Naive thymus-derived CD8-positive, alpha-beta T cell (primary cell): ENCODE measurements around the gene SEMA6D. TPM values are rescaled to one million over a fixed set of nuclear protein-coding genes. Genes with fewer than 3 reads are reported as not detected.
"Not testable (repeated sequence)": the region's sequence is repeated elsewhere in the genome, so short reads cannot be mapped to it uniquely, and the experiment has no call there.

Source experiments
- ATAC-seq, 2 donors: fragments of 150-1000 bp; cut with Tn5 transposase in 1 of 2; sonication (Bioruptor Pico), chemical (Tn5 transposase) in 1 of 2; 1 replicate in 1 of 2; 2 replicates in 1 of 2; pipeline ENCODE4 v1.10.0; 2021; ENCODE audit warnings: mild to moderate bottlenecking in 2 of 2, moderate library complexity in 2 of 2
- POLR2A ChIA-PET: fragments of 350-600 bp; sonication (Branson Sonifier 250); formaldehyde crosslinking; loops from one replicate; lab custom pipeline; 2021; ENCODE audit warnings: antibody characterized with exemption; lab: Charles Lee
- DNase-seq, 10 donors: peaks; one replicate each; pipeline versions ENCODE4 v3.0.0 to v3.0.0-alpha.2; 2020 to 2022
- H3K27ac Mint-ChIP-seq, 10 donors: one replicate each; pipeline ENCODE4 v1.8.0; 2020 to 2022; ENCODE audit warnings: mild to moderate bottlenecking in 10 of 10, mixed read lengths in 10 of 10, moderate library complexity in 4 of 10, inconsistent platforms in 1 of 10
- H3K27me3 Mint-ChIP-seq, 5 donors: one replicate each; pipeline ENCODE4 v1.8.0; 2021 to 2022; ENCODE audit warnings: mixed read lengths in 5 of 5
- H3K36me3 Mint-ChIP-seq, 3 donors: one replicate each; pipeline ENCODE4 v1.8.0; 2020 to 2022; ENCODE audit warnings: mixed read lengths in 3 of 3, mild to moderate bottlenecking in 2 of 3, inconsistent platforms in 1 of 3
- H3K4me1 Mint-ChIP-seq, 4 donors: one replicate each; pipeline ENCODE4 v1.8.0; 2021 to 2022; ENCODE audit warnings: mixed read lengths in 4 of 4
- H3K4me3 Mint-ChIP-seq, 10 donors: one replicate each; pipeline ENCODE4 v1.8.0; 2020 to 2022; ENCODE audit warnings: mild to moderate bottlenecking in 10 of 10, mixed read lengths in 10 of 10, moderate library complexity in 6 of 10, inconsistent platforms in 1 of 10
- H3K9me3 Mint-ChIP-seq, 9 donors: one replicate each; pipeline ENCODE4 v1.8.0; 2020 to 2022; ENCODE audit warnings: mixed read lengths in 9 of 9, mild to moderate bottlenecking in 3 of 9, inconsistent platforms in 1 of 9, moderate library complexity in 1 of 9
- polyA plus RNA-seq, 3 donors: library from polyadenylated mRNA; unstranded; fragments of 300-500 nt; fragmentation: Illumina TruSeq; gene quantifications; one replicate each; pipeline ENCODE4 v1.2.3, GENCODE V29; 2021
- total RNA-seq, 8 experiments: library from RNA in 2 of 8; stranded (reverse) in 2 of 8; gene quantifications; one replicate each; pipeline ENCODE4 v1.2.3 and lab custom pipeline; 2021 to 2026

The SEMA6D gene
- total and polyA plus RNA-seq, 5 experiments from 2014 or later = not detected

DNA sequence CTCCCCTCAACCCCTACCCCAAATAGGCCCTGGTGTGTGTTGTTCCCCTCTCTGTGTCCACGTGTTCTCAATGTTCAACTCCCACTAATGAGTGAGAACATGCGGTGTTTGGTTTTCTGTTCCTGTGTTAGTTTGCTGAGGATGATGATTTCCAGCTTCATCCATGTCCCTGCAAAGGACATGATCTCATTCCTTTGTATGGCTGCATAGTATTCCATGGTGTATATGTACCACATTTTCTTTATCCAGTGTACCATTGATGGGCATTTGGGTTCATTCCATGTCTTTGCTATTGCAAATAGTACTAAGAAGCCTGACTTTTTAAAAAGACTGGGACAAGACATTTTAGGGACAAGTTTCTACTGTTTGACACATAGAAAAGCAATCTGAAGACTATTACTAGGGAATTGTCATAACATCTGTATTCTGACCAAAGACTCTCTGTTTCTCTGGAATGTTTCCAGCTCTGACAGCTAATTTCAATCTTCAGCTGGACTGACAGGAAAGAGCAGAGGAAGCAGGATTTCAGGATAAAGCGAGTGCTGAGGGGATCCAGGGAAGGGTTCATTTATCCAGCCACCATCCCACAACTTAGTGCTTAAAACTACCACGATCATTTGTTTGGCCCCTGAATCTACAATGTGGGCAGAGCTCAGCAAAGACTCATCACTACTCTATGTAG lies 21.0 kb downstream of the SEMA6D start:
- ATAC-seq, H3K27ac Mint-ChIP-seq, DNase-seq, H3K4me3 Mint-ChIP-seq, H3K27me3 Mint-ChIP-seq, POLR2A ChIA-PET, H3K9me3 Mint-ChIP-seq, H3K4me1 Mint-ChIP-seq, H3K36me3 Mint-ChIP-seq: not testable (repeated sequence)

GRCh38 chr15:47741082-47741481 lies 23.8 kb downstream of the SEMA6D start:
- Mint-ChIP-seq H3K4me3 (no peak overlapping the region), H3K27me3 (peaks cover 0 to 9% (median 4%) of the 10 kb centered on the region in 5 donors), H3K4me1 (no peaks in the 10 kb centered on the region), H3K27ac (no peak overlapping the region), H3K9me3 (peaks cover 0 to 2% (median 0%) of the 10 kb centered on the region in 9 donors), H3K36me3 (no peaks in the 10 kb centered on the region)
- DNase-seq (no peak), ATAC-seq (no peak)
- POLR2A ChIA-PET = no interaction called here

GRCh38 chr15:47741907-47742306 lies 24.6 kb downstream of the SEMA6D start:
- peaks cover 0 to 9% (median 4%) of the 10 kb centered on the region in 5 donors for H3K27me3 Mint-ChIP-seq
- POLR2A ChIA-PET = no interaction called here
- DNase-seq (no peak), ATAC-seq (no peak)
- H3K27ac Mint-ChIP-seq = no peak overlapping the region
- no peaks in the 10 kb centered on the region for H3K36me3 Mint-ChIP-seq
- H3K4me3 Mint-ChIP-seq = no peak overlapping the region
- no peaks in the 10 kb centered on the region for H3K4me1 Mint-ChIP-seq
- H3K9me3 Mint-ChIP-seq = peaks cover 0 to 2% (median 0%) of the 10 kb centered on the region in 9 donors

DNA sequence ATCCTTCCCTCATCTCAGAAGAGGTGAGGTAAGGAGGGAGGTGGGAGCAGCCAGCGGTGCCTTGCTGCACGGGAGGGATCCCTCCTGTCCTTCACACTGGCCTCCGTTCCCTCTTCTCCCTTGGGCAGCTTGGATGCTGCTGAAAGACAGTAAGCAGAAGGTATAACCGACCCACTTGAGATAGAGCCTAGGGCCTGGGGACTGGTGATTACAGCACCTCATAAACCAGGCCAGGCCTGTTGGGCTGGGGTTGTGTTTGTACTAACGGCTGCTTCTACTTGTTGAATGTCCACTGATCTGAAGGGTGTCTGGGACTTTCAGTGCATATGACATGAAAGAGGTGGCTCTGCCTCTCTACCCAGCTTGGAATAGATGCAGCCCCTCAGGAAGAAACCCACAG lies 25.0 kb downstream of the SEMA6D start:
- peaks cover 0 to 9% (median 4%) of the 10 kb centered on the region in 5 donors for H3K27me3 Mint-ChIP-seq
- no peaks in the 10 kb centered on the region for H3K4me1 Mint-ChIP-seq
- no peak overlapping the region for H3K4me3 Mint-ChIP-seq
- POLR2A ChIA-PET = no interaction called here
- H3K9me3 Mint-ChIP-seq = peaks cover 0 to 2% (median 0%) of the 10 kb centered on the region in 9 donors
- no peaks in the 10 kb centered on the region for H3K36me3 Mint-ChIP-seq
- H3K27ac Mint-ChIP-seq = no peak overlapping the region
- ATAC-seq (no peak), DNase-seq (no peak)

- POLR2A ChIA-PET = no interaction called here
- Mint-ChIP-seq H3K4me1 (no peaks in the 10 kb centered on the region), H3K9me3 (peaks cover 0 to 2% (median 0%) of the 10 kb centered on the region in 9 donors), H3K4me3 (no peak overlapping the region), H3K27me3 (peaks cover 0 to 9% (median 4%) of the 10 kb centered on the region in 5 donors), H3K27ac (no peak overlapping the region), H3K36me3 (no peaks in the 10 kb centered on the region)
- no peak for DNase-seq
- ATAC-seq = no peak
Measured at GRCh38 chr15:47742742-47743141, 25.4 kb downstream of the SEMA6D start.

GRCh38 chr15:47743385-47743784 lies 26.1 kb downstream of the SEMA6D start:
- Mint-ChIP-seq H3K27me3 (peaks cover 0 to 6% (median 2%) of the 10 kb centered on the region in 5 donors), H3K36me3 (no peaks in the 10 kb centered on the region)
- no peak for ATAC-seq

DNA sequence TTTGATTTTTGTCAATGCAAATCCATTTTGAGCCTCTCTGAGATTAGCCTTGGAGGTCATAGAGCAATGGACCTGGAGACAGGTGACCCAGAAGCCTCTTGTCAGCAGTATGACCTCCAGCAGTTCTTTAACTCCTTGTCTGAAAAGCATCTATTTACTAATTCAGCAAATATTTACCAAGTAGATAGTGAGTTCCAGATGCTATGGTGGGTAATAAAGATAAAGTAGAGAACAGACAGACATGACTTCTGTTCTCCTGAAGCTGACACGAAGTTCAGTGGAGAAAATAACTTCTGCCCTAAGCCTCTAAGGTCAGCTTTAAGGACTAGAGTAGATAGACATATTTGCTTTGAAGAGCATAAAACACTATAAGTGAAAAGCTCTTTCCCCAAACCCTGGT lies 26.6 kb downstream of the SEMA6D start:
- ATAC-seq = no peak
- no peak for DNase-seq
- no peak overlapping the region for H3K4me3 Mint-ChIP-seq
- H3K27ac Mint-ChIP-seq = no peak overlapping the region
- H3K9me3 Mint-ChIP-seq = peaks cover 0 to 2% (median 0%) of the 10 kb centered on the region in 9 donors
- peaks cover 0 to 6% (median 2%) of the 10 kb centered on the region in 5 donors for H3K27me3 Mint-ChIP-seq
- H3K4me1 Mint-ChIP-seq = no peaks in the 10 kb centered on the region
- H3K36me3 Mint-ChIP-seq = no peaks in the 10 kb centered on the region
- POLR2A ChIA-PET = no interaction called here

More at GRCh38 chr15:47743385-47743784, 26.1 kb downstream of the SEMA6D start:
- POLR2A ChIA-PET = no interaction called here
- DNase-seq = no peak
- Mint-ChIP-seq H3K4me1 (no peaks in the 10 kb centered on the region), H3K4me3 (no peak overlapping the region), H3K27ac (no peak overlapping the region), H3K9me3 (peaks cover 0 to 2% (median 0%) of the 10 kb centered on the region in 9 donors)

DNA sequence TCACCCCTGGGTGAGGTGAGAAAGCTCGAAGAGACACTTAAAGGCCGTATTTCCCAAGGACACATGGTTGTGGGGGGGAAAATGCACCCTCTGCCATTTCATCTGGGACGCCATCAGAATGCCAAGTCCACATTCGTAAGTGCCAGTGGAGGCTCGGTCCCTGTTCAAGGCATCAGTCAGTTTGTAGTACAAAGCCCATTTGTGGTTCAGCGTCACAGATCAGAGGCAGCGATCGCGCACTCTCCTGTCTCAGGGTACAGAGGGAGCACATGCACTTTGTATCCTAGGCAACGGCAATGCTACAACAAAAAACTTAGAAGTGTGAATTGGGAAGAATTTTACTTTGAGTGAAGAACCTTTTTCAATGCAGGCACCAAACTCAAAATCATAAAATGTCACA lies 27.2 kb downstream of the SEMA6D start:
- Mint-ChIP-seq H3K27me3 (peaks cover 0 to 4% (median 0%) of the 10 kb centered on the region in 5 donors), H3K4me1 (no peaks in the 10 kb centered on the region), H3K27ac (no peak overlapping the region), H3K9me3 (peaks cover 0 to 2% (median 0%) of the 10 kb centered on the region in 9 donors), H3K4me3 (no peak overlapping the region), H3K36me3 (no peaks in the 10 kb centered on the region)
- POLR2A ChIA-PET = no interaction called here
- no peak for DNase-seq
- no peak for ATAC-seq

DNA sequence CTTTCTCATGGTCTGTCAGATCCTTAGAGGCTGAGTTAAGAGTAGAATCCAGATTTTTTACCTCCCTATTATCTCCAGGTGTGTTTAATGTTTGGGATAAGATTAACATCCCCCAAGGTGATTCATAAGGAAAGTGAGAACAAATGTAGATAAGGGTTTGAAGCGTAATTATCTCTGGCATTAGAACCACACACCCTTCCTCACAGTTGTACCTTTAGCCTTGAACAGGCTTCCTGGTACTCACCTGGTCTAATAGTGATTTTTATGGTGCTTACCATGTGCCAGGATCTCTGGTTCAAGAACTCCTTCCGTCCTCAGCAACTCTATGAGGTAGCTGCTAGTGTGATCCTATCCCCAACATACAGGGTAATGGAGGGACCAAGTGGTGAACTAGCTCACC lies 27.7 kb downstream of the SEMA6D start:
- Mint-ChIP-seq H3K36me3 (no peaks in the 10 kb centered on the region), H3K4me3 (no peak overlapping the region), H3K4me1 (no peaks in the 10 kb centered on the region), H3K27me3 (peaks cover 0 to 3% (median 0%) of the 10 kb centered on the region in 5 donors), H3K9me3 (peaks cover 0 to 2% (median 0%) of the 10 kb centered on the region in 9 donors), H3K27ac (no peak overlapping the region)
- POLR2A ChIA-PET = no interaction called here
- ATAC-seq (no peak), DNase-seq (no peak)

- Mint-ChIP-seq H3K36me3 (no peaks in the 10 kb centered on the region), H3K27ac (no peak overlapping the region), H3K4me3 (no peak overlapping the region), H3K27me3 (no peaks in the 10 kb centered on the region), H3K4me1 (no peaks in the 10 kb centered on the region), H3K9me3 (peaks cover 0 to under 1% (median 0%) of the 10 kb centered on the region in 9 donors)
- DNase-seq = no peak
- ATAC-seq = no peak
- POLR2A ChIA-PET = no interaction called here
Measured at GRCh38 chr15:47746516-47746915, 29.2 kb downstream of the SEMA6D start.

DNA sequence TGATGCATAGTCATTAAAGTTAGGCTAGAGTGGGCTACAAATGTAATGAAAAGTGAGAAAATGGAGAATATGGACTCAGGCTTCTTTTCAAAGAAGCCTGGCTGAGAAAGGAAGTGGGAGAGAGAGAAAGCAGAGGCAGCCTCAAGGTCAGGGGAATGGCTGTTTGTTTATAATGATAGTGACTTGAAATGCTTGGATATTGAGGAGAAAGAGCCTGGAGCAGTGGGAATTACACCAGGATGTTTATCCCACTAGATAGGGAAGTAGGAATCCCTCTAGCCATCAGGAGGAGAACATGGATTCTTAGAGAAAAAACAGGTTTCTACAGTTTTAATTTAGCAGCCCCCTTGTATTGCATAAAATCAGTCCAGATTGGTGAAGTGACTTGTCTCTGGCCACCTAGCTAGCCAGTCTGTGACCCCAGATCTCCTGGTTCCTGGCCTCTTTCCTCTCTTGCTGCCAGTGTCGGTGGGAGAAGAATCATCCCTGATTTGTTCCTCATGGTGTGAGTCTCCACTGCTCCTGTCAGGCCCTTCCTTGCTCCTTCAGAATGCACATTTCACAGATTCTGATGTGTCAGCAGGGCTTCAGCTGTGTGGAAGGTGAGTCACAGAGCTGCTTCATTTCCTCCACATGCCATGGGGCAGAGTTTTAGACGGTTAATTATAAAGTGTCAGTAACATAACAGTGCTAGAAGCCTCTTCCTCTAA lies 32.9 kb downstream of the SEMA6D start:
- Mint-ChIP-seq H3K27ac (peak overlapping the region in 1 of 10 donors; percentile 11), H3K9me3 (peaks cover 0 to 34% (median 16%) of the 10 kb centered on the region in 9 donors), H3K27me3 (peaks cover 0 to 8% (median 0%) of the 10 kb centered on the region in 5 donors)

DNA sequence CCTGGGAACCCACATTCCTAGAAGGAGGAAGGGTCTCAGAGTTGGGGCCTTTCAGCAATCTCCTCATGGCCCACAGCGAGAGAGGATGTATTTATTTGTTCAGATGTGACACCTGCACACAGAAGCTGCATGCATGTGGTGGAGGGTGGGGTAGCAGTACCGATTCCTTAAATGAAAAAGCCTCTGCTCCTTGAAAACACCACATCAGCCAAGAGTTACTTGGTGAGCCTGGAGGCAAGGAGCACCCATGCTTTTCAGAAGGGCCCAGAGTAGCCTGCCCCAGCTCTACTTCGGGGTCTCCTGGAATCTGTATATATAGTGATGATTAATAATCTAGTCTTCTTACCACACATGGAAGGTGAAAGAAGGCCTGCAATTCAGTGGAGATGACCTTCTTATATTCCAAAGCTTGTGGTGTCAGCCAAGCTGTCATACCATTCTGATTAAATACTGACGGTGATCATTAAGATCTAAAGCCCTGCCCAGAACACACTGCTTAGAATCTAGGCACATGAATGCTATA lies 33.5 kb downstream of the SEMA6D start:
- peaks cover 0 to 15% (median 0%) of the 10 kb centered on the region in 3 donors for H3K36me3 Mint-ChIP-seq
- ATAC-seq = no peak

More for the DNA sequence above, 32.9 kb downstream of the SEMA6D start:
- H3K36me3 Mint-ChIP-seq = peaks cover 0 to 15% (median 0%) of the 10 kb centered on the region in 3 donors
- no peak overlapping the region for H3K4me3 Mint-ChIP-seq
- ATAC-seq = no peak
- no peaks in the 10 kb centered on the region for H3K4me1 Mint-ChIP-seq
- DNase-seq = no peak
- POLR2A ChIA-PET = no interaction called here

DNA sequence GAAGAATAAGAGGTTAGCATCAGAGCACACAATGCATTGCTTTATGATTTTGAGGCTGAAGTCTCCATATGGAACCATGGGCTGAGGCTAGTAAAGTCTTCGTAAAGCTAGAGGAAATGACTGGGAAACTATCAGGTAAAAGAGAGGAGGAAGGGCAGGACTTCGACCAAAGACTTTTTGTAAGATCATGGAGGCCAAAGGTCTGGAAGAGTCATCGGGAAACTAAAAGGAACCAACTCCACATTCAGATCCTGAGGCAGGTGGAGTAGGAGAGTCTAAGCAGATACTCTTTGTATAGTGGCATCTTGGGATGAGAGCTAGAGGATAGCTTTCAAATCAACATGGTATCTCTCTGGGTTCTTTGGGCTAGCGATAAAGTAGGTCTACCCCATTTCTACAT lies 36.3 kb downstream of the SEMA6D start:
- ATAC-seq (no peak), DNase-seq (no peak)
- Mint-ChIP-seq H3K27me3 (peaks cover 0 to 8% (median 0%) of the 10 kb centered on the region in 5 donors), H3K4me1 (no peaks in the 10 kb centered on the region), H3K27ac (no peak overlapping the region), H3K36me3 (peaks cover 0 to 15% (median 0%) of the 10 kb centered on the region in 3 donors), H3K4me3 (no peak overlapping the region), H3K9me3 (peaks cover 0 to 34% (median 23%) of the 10 kb centered on the region in 9 donors)
- POLR2A ChIA-PET = no interaction called here

More for the DNA sequence above, 33.5 kb downstream of the SEMA6D start:
- peaks cover 0 to 8% (median 0%) of the 10 kb centered on the region in 5 donors for H3K27me3 Mint-ChIP-seq
- POLR2A ChIA-PET = no interaction called here
- H3K9me3 Mint-ChIP-seq = peaks cover 0 to 34% (median 19%) of the 10 kb centered on the region in 9 donors
- H3K4me1 Mint-ChIP-seq = no peaks in the 10 kb centered on the region
- H3K4me3 Mint-ChIP-seq = no peak overlapping the region
- no peak overlapping the region for H3K27ac Mint-ChIP-seq
- DNase-seq = no peak
